Fibroblast of skin of left quadriceps (primary cell): Measurements from ENCODE around the gene ZNF157.

Source experiments
- DNase-seq, 2 experiments: peaks; one replicate each; pipeline ENCODE4 v3.0.0-alpha.2; 2013; ENCODE audit warnings: low read depth in 2 of 2

The ZNF157 gene

GRCh38 chrX:47446971-47447370 lies 76.6 kb downstream of the ZNF157 start:
- no peak for DNase-seq

GRCh38 chrX:47447607-47448006 lies 77.2 kb downstream of the ZNF157 start:
- DNase-seq, result no peak

- no peak for DNase-seq
These were observed 77.9 kb downstream of the ZNF157 start for GRCh38 chrX:47448165-47448806.

GRCh38 chrX:47452112-47452511 lies 81.7 kb downstream of the ZNF157 start:
- no peak for DNase-seq

- DNase-seq, result no peak
These were observed 85.7 kb downstream of the ZNF157 start for GRCh38 chrX:47456080-47456479.

GRCh38 chrX:47458528-47458927 lies 88.2 kb downstream of the ZNF157 start:
- DNase-seq, result no peak

GRCh38 chrX:47460561-47460960 lies 90.2 kb downstream of the ZNF157 start:
- no peak for DNase-seq
